Measurements from ENCODE around the gene GREM1. TPM values are rescaled to one million over a fixed set of nuclear protein-coding genes. Genes with fewer than 3 reads are reported as not detected.
A peak's percentile ranks its signal among the peaks of the same experiment; 100 is the strongest.

Gene GREM1
- total RNA-seq, 1 experiment from 2014 or later, result not detected

DNA sequence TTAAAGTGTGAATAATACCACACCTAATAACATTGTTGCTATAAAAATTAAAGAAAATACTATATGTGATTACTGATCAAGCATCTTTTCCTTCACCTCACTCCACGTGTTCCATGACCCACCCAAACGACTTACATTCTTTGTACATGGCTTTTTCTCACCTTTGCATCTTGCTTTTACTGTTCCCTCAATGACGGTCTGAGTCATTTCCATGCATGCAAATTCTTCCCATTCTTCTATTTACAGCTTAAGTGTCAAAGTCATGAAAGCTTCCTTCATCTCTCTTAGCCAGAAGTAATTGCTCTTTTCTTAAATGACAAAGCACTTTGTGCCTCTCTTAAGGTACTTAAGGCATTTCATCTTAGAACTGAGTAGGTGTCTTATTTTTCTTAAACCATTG is 64.0 kb downstream of the GREM1 start:
- DNase-seq (ENCODE audit: low read depth), result peak; percentile 27

GRCh38 chr15:32784581-32784980 is 66.8 kb downstream of the GREM1 start:
- DNase-seq (ENCODE audit: low read depth), result no peak

- DNase-seq (ENCODE audit: low read depth), result no peak
These were observed 69.1 kb downstream of the GREM1 start for GRCh38 chr15:32786906-32787305.

DNA sequence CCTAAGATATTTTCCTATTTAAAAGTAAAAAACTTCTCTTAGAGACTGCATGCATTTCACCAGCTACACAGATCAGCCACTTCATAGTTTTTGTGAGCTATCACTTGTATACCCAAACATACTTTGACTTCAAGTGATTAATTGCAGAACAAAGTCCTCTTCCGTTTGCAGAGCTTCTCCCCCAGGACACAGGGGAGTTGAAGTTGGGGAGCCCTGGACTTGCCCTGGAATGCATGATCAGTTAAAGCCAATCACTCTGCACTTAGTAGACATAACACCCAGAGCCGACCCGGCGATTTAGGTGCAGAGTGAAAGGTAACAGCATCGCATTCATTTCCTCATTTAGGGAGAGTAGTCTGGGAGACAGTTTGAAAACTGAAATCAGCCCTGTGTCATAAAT is 70.1 kb downstream of the GREM1 start:
- DNase-seq (ENCODE audit: low read depth), result no peak

- DNase-seq (ENCODE audit: low read depth), result peak; percentile 26
These were observed 72.7 kb downstream of the GREM1 start for GRCh38 chr15:32790352-32790999.

DNA sequence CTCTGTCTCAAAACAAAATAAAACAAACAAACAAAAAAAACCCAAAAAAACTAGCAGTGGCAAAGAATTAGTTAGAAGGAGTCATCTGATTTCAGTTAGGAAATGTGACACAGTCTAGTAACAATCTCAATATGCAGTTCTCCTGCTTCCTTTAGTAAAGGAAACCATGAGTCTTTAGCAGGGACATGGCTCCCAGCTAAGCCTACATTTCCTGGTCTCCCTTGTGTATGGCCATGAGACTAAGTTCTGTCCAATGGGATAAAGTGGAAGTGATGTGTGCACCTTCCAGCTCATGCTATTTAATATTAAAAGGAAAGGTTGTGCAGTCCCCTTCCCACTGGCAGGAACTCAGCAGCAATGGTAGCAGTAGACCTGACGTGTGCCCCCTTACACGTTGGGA is 74.6 kb downstream of the GREM1 start:
- DNase-seq (ENCODE audit: low read depth), result no peak

Other genes with a start within 250 kb of the GREM1 start
- 0.33 and 0.80 TPM in 2 replicates for gene GOLGA8N, start 124.5 kb upstream of the GREM1 start, total RNA-seq (2014; rRNA removed; shearing (Covaris generic))
- gene ARHGAP11A, start 102.5 kb upstream of the GREM1 start, total RNA-seq (2014; rRNA removed; shearing (Covaris generic)), result 51.2 and 52.1 TPM in 2 replicates
- gene SCG5, start 76.3 kb upstream of the GREM1 start, total RNA-seq (2014; rRNA removed; shearing (Covaris generic)), result 36.1 and 46.9 TPM in 2 replicates